ENCODE results near the gene CRNKL1. TPM values are rescaled to one million over a fixed set of nuclear protein-coding genes. Genes with fewer than 3 reads are reported as not detected.

Gene CRNKL1
- total RNA-seq, 2 donors from 2014 or later = 22.0 to 27.1 TPM

DNA sequence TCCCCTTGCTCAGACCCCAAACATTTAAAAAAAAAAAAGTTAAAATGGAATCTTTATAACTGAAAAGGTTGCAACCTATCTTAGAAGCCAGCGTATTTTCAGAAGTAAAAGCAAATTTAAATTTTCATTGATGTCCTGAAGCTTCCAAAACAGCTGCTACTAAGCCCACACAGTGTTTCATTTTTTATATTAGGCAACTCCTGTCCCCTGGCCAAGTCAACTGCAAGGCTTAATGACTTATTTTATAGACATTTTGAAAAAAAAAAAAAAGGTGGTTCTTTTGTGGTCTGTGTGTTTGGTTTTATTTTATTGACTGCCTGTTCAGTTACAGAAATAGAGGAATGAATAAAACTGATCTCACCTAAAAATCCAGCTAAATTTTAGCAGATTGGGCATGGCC lies 13.1 kb upstream of the CRNKL1 start:
- Histone ChIP-seq H3K4me1 (replicated peaks) (no peaks in the 10 kb centered on the region), H3K27me3 (replicated peaks; ENCODE audit: insufficient read depth) (no peaks in the 10 kb centered on the region), H3K36me3 (no peaks in the 10 kb centered on the region), H3K27ac (no peak overlapping the region), H3K4me3 (no peak overlapping the region), H3K9me3 (no peaks in the 10 kb centered on the region)
- 26% methylated on average over 1 of the region's 1 CpG for WGBS
- intact Hi-C loops (cut with DNase I) = no loop called here
- TF ChIP-seq, protein P1, sequence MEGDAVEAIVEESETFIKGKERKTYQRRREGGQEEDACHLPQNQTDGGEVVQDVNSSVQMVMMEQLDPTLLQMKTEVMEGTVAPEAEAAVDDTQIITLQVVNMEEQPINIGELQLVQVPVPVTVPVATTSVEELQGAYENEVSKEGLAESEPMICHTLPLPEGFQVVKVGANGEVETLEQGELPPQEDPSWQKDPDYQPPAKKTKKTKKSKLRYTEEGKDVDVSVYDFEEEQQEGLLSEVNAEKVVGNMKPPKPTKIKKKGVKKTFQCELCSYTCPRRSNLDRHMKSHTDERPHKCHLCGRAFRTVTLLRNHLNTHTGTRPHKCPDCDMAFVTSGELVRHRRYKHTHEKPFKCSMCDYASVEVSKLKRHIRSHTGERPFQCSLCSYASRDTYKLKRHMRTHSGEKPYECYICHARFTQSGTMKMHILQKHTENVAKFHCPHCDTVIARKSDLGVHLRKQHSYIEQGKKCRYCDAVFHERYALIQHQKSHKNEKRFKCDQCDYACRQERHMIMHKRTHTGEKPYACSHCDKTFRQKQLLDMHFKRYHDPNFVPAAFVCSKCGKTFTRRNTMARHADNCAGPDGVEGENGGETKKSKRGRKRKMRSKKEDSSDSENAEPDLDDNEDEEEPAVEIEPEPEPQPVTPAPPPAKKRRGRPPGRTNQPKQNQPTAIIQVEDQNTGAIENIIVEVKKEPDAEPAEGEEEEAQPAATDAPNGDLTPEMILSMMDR (IDR thresholded peaks at IDR 0.05) = no peak
- TF ChIP-seq POLR2A (IDR thresholded peaks at IDR 0.05) = no peak
- no peak for TF ChIP-seq POLR2AphosphoS5 (IDR thresholded peaks at IDR 0.05)
- DNase-seq (ENCODE audit: low spot score) = no peak

DNA sequence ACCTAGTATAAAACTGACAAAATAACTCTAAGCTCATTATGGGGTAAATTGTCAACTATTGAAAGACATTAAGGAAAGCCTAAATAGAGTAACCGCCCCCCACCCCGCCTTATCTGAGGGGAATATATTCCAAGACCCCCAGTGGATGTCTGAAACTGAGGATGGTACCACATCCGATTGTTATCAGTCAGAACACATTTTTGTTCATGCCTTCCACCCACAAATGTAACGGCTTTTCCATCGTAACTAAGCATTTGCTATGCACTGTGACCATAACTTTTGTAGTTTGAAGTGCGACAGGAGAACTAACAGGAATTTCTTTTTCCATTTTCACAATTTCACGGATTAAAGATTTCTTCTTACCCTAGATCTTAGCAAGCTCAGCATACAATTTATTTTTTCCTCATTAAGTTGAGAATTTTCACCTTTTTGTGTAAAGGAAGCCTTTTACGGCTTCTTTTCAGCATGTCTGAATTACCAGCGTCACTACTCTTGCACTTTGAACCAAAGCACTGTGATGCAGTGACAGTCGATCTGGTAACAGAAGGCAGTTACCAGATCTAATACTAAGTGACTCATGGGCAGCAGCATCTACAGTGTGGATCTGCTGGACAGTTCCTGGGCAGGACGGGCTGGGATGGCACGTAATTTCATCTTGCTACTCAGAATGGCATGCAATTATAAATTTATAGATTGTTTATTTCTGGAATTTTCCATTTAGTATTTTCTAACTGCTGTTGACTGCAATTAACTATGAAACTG lies 11.9 kb upstream of the CRNKL1 start:
- no peak overlapping the region for H3K27ac ChIP-seq
- H3K4me1 ChIP-seq (replicated peaks) = no peaks in the 10 kb centered on the region
- no peaks in the 10 kb centered on the region for H3K36me3 ChIP-seq
- intact Hi-C loops (cut with DNase I) = no loop called here
- H3K4me3 ChIP-seq = no peak overlapping the region
- WGBS = 71% methylated on average over 12 of the region's 12 CpGs
- no peak for TF ChIP-seq POLR2AphosphoS5 (IDR thresholded peaks at IDR 0.05)
- no peaks in the 10 kb centered on the region for H3K9me3 ChIP-seq
- no peaks in the 10 kb centered on the region for H3K27me3 ChIP-seq (replicated peaks; ENCODE audit: insufficient read depth)
- no peak for DNase-seq (ENCODE audit: low spot score)

DNA sequence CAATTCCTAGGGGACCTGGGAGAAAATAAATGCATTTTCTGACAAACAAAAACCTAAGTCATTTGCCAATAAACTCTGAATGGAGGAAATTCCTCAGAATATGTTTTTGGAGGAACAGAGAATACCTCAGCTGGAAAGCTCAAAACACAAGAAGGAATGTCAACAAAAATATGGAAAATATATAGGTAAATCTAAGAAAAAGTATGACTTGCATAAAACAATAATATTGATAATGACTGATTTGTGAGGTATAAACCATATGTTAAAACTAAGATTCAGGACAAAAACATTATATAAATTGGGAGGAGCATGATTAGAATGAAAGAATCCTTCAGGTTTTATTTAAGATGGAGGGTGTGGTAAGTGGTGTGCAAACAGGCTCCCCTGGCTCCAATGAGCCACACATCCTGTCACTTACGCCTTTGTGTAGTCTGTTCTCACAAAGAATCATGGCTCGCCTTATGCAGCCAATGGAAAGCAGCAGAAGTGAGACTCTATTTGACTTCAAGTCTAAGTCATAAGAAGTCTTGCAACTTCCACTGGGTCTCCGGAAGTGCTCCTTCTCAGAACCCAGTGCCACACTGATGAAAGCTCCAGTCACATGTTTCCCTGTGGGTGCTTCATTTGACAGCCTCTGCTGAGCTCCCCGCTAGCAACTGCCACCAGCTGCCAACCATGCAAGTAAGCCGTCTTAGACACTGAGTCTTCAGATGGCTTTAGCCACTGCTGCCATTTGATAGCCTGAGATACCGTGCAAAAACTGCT lies 8.2 kb upstream of the CRNKL1 start:
- intact Hi-C loops (cut with DNase I) = no loop called here
- no peak for DNase-seq (ENCODE audit: low spot score)
- H3K27ac ChIP-seq = no peak overlapping the region
- TF ChIP-seq, protein P1 (IDR thresholded peaks at IDR 0.05) = no peak
- TF ChIP-seq POLR2AphosphoS5 (IDR thresholded peaks at IDR 0.05) (no peak), POLR2A (IDR thresholded peaks at IDR 0.05) (no peak)
- no peak overlapping the region for H3K4me3 ChIP-seq
- 94% methylated on average over 6 of the region's 6 CpGs for WGBS
- H3K9me3 ChIP-seq = no peaks in the 10 kb centered on the region
- H3K27me3 ChIP-seq (replicated peaks; ENCODE audit: insufficient read depth) = no peaks in the 10 kb centered on the region
- no peaks in the 10 kb centered on the region for H3K36me3 ChIP-seq
- H3K4me1 ChIP-seq (replicated peaks) = no peaks in the 10 kb centered on the region

GRCh38 chr20:20051767-20052073 lies 546 bp downstream of the CRNKL1 start:
- peak overlapping the region; percentile 84 to 90 for H3K27ac ChIP-seq
- intact Hi-C loops (cut with DNase I) = no loop called here
- TF ChIP-seq POLR2AphosphoS5 (IDR thresholded peaks at IDR 0.05) (no peak), POLR2A (IDR thresholded peaks at IDR 0.05) (no peak)
- TF ChIP-seq, protein P1 (IDR thresholded peaks at IDR 0.05) = no peak
- 1% methylated on average over 13 of the region's 13 CpGs for WGBS
- no peaks in the 10 kb centered on the region for H3K36me3 ChIP-seq
- H3K4me1 ChIP-seq (replicated peaks) = no peaks in the 10 kb centered on the region
- H3K9me3 ChIP-seq = no peaks in the 10 kb centered on the region
- H3K4me3 ChIP-seq = peak overlapping the region; percentile 66 to 94
- H3K27me3 ChIP-seq (replicated peaks; ENCODE audit: insufficient read depth) = no peaks in the 10 kb centered on the region
- no peak for DNase-seq (ENCODE audit: low spot score)

DNA sequence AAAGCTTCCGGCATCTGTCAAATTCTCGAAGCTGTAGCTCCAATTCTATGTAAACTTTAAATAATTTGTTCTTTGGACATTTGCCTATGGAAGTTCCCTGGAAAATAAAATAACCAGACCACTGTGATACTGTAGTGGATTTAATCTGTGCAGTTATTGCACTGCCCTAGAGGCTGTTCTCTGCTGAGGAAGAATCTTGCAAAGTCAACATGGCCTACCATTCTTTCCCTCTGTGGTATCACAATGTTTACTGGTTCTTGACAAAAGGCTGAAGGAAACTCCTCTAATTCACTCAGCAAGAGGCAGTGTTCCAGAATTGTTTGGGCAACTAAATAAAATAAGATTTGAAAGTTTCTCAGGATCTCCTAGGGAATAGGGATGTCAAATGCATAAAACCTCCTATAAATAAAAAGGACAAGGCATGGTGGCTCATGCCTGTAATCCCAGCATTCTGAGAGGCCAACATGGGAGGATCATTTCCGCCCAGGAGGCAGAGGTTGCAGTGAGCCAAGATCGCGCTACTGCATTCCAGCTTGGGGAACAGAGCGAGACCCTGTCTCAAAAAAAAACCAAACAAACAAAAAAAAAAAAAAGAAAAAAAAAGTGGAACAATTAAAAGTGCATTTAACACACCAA lies 12.4 kb downstream of the CRNKL1 start:
- no peak overlapping the region for H3K27ac ChIP-seq
- no peak overlapping the region for H3K4me3 ChIP-seq
- intact Hi-C loops (cut with DNase I) = no loop called here
- WGBS = 86% methylated on average over 6 of the region's 6 CpGs
- no peaks in the 10 kb centered on the region for H3K4me1 ChIP-seq (replicated peaks)
- TF ChIP-seq, protein P1 (IDR thresholded peaks at IDR 0.05) = no peak
- TF ChIP-seq POLR2A (IDR thresholded peaks at IDR 0.05) (no peak), POLR2AphosphoS5 (IDR thresholded peaks at IDR 0.05) (no peak)
- no peak for DNase-seq (ENCODE audit: low spot score)
- H3K36me3 ChIP-seq = peaks cover 12 to 13% of the 10 kb centered on the region in 2 donors
- H3K9me3 ChIP-seq = no peaks in the 10 kb centered on the region
- no peaks in the 10 kb centered on the region for H3K27me3 ChIP-seq (replicated peaks; ENCODE audit: insufficient read depth)

All from prostate gland (tissue), 2 donors.